ENCODE measurements around the gene ZNF287.

The ZNF287 gene

DNA sequence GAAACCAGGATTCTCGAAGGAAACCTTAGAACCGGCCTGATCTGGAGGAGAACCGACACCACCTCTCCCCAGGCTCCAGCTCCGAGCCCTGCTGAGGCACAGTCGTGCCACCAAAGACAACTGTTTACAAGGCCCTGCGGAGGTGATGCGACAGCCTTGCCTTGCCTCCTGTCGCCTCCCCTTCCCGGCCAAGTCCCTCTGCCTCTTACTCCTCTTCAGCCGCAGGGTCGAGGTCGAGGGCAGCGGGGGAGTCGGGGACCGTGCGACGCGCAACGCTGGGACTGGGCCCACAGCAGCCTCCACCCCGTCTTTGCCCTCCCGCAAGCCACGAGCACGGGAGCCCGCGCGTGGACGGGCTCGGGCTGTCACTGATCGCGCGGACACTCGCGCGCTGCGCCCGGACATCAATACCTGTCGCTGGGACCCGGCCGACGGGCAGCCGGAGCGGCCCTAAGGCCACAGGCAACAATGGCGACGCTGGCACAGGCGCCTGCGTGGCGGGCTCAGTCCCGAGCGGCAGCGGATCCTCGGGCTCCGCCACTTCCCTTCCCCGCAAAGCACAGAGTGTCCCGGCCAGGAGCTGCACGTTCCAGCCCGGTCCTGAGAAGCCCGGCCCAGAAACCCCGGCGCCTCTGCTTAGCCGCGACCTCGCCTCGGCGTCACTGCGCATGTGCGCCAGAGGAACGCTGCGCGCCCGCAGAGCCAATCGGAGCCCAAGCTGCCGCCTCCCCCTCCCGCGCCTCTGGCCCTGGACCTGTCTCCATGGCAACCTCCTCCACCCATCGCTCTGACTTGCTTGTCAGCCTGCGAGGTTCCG lies at the start of gene ZNF287:
ZNF287 (minus strand) TSS at position 664 of the 817 bp plus-strand sequence. CDS start 1,473 bp downstream, outside the sequence.
- peak within 1 kb of the TSS; percentile 72 to 80 for H3K4me3 ChIP-seq (replicated peaks in 1 of 2; ENCODE audit: low read depth in 2 of 2, low read length in 2 of 2)
- peak; percentile 92 to 94 for DNase-seq (ENCODE audit: low read depth in 2 of 2)
- TF ChIP-seq, protein P1, sequence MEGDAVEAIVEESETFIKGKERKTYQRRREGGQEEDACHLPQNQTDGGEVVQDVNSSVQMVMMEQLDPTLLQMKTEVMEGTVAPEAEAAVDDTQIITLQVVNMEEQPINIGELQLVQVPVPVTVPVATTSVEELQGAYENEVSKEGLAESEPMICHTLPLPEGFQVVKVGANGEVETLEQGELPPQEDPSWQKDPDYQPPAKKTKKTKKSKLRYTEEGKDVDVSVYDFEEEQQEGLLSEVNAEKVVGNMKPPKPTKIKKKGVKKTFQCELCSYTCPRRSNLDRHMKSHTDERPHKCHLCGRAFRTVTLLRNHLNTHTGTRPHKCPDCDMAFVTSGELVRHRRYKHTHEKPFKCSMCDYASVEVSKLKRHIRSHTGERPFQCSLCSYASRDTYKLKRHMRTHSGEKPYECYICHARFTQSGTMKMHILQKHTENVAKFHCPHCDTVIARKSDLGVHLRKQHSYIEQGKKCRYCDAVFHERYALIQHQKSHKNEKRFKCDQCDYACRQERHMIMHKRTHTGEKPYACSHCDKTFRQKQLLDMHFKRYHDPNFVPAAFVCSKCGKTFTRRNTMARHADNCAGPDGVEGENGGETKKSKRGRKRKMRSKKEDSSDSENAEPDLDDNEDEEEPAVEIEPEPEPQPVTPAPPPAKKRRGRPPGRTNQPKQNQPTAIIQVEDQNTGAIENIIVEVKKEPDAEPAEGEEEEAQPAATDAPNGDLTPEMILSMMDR (IDR thresholded peaks at IDR 0.05; ENCODE audit: low read depth, low read length), result no peak

DNA sequence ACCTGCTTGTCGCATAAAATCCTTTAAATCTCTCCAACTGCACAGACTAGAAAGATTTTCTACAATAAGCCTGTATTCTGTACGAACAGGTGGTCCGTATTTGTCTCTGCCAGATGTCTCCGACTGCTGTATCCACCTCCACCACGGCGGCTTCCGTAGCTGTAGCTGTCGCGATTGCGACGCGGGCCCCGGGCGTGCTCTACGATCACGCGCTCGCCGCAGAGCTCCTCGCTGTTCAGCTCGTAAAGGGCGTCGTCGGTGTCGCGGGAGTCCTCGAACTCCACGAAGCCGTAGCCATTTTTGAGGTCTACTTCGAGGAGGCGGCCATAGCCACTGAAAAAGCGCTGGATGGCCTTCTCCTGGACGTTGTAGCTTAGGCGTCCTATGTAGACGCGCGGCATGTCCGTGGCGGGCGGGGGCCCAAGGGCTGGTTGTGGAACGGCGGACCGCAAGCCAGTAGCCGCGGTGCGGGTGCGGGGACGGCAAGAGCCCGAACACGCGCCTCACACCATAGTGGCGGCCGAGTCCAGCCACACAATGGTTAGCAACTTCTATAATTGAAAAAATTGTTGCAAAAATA lies 48.6 kb upstream of the ZNF287 start:
- no peak for DNase-seq (ENCODE audit: low read depth in 2 of 2)
- TF ChIP-seq, protein P1 (IDR thresholded peaks at IDR 0.05; ENCODE audit: low read depth, low read length), result no peak
- H3K4me3 ChIP-seq (replicated peaks in 1 of 2; ENCODE audit: low read depth in 2 of 2, low read length in 2 of 2), result no peak overlapping the region

DNA sequence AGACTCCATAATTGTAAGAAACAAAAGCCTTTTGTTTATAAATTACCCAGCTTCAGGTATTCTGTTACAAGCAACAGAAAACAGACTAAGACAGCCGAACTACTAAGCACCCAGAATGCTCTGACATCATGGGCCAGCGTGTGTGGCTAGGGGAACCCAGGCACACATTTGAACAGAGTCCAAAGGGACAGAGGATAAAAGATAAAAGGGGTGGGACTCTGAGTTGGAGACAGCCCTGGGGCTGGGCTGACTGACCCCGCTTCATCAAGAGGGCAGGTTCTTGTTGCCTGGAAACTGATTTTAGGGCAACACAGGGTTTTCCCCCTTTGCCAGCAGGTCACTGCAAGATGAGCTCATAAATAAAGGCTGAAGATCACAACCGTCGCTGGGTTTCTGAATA lies 30.5 kb upstream of the ZNF287 start:
- H3K4me3 ChIP-seq (replicated peaks in 1 of 2; ENCODE audit: low read depth in 2 of 2, low read length in 2 of 2), result no peak overlapping the region
- no peak for DNase-seq (ENCODE audit: low read depth in 2 of 2)
- TF ChIP-seq, protein P1 (IDR thresholded peaks at IDR 0.05; ENCODE audit: low read depth, low read length), result no peak

DNA sequence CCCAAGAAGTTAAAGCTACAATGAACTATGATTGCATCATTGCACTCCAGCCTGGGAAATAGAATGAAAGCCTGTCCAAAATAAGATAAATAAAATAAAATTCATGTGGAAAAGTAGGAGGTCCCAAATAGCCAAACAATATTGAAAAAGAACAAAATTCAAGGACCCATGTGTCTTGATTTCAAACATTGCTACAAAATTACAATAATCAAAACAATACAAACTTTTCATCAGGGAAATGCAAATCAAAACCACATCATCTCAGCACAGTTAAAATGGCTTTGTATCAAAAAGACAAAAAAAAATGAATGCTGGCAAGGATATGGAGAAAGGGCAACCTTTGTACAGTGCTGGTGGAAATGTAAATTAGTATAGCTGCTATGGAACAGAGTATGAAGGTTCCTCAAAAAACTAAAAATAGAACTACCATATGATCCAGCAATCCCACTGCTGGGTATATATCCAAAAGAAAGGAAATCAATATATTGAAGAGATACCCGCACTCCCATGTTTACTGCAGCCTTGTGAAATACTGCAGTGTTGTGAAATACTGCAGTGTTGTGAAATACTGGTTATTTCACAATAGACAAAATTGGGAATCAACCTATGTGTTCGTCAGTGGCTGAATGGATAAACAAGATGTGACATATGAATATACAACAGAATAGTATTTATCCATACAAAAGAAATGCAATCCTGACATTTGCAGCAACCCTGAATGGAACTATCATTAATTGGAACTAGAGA lies 24.5 kb upstream of the ZNF287 start:
- H3K4me3 ChIP-seq (replicated peaks in 1 of 2; ENCODE audit: low read depth in 2 of 2, low read length in 2 of 2), result no peak overlapping the region
- DNase-seq (ENCODE audit: low read depth in 2 of 2), result peak; percentile 46 to 59
- TF ChIP-seq, protein P1 (IDR thresholded peaks at IDR 0.05; ENCODE audit: low read depth, low read length), result no peak

DNA sequence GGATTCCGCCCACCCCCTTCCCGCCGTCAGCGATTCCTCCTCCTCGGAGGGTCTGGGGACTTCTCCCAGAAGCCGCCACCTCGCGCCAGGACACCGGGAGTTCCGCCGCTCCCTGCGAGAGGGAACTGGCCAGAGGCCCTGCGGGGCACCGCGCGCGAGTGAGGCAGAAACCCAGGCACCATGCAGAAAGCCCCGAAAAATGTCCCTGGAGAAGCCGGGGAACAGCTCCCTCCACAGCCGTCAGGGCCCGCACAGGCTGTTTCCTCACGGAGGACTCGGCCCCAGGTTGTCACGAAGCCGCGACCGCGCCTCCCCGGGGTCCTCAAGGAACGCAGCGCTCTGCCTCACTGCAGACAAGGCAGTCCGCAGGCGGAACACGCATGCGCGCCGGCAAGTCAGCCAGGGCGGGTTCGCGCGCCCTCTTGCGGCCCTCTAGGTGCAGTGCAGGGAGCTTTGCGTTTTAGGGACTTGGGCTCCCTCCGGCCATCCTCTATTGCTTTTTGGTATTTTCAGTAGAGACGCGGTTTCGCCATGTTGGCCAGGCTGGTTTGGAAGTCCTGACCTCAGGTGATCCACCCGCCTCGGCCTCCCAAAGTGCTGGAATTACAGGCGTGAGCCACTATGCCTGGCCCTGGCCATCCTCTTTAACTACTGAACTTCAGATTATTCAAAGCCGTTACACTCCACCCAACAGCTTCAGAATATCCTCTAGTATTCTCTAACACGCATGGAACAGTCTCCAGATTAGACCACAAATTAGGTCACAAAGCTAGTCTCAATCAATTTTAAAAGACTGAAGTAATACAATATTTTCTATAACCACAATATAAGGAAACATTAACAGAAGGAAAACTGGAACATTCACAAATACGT lies 20.3 kb upstream of the ZNF287 start:
- TF ChIP-seq, protein P1 (IDR thresholded peaks at IDR 0.05; ENCODE audit: low read depth, low read length), result peak; percentile 99
- peak; percentile 87 to 90 for DNase-seq (ENCODE audit: low read depth in 2 of 2)
- peak overlapping the region; percentile 64 to 68 for H3K4me3 ChIP-seq (replicated peaks in 1 of 2; ENCODE audit: low read depth in 2 of 2, low read length in 2 of 2)

DNA sequence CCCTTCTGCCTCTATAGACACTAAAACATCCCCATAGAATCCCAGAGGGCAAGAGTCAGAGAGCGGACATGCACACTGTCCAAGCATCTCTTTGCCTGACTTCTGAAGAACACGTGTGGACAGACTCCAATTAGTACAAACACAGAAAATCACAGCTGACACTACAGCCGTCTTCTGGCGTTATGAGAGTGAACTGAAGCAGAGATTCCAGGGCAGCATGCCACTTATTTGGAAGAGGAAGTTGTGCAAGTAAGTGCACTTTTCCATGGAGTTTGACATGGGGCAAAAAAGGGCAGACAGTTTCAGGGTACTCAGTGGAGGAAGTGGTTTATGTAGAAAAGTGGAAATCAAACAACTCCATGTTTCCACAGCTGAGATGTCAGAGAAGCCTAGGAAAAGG lies 16.8 kb upstream of the ZNF287 start:
- no peak overlapping the region for H3K4me3 ChIP-seq (replicated peaks in 1 of 2; ENCODE audit: low read depth in 2 of 2, low read length in 2 of 2)
- TF ChIP-seq, protein P1 (IDR thresholded peaks at IDR 0.05; ENCODE audit: low read depth, low read length), result no peak
- DNase-seq (ENCODE audit: low read depth in 2 of 2), result peak in 1 of 2 donors; percentile 61
